NCI-H82 treated with DMSO at 0.1 percent for 48 hours (cell line): ENCODE data around the gene TSPAN16.

ENCODE experiments used
- DNase-seq: peaks from one replicate; lab custom pipeline; 2025; ENCODE audit not compliant: unreplicated experiment; lab: John Stamatoyannopoulos, UW

The TSPAN16 gene

GRCh38 chr19:11295665-11296245, at the start of gene TSPAN16:
TSPAN16 (plus strand) TSS chr19:11296160; CDS start chr19:11296298, 138 bp downstream.
- DNase-seq, result no peak

- DNase-seq, result no peak
These were observed 49.0 kb upstream of the TSPAN16 start for GRCh38 chr19:11246941-11247340.

GRCh38 chr19:11247391-11247790, 48.6 kb upstream of the TSPAN16 start:
- no peak for DNase-seq

GRCh38 chr19:11247934-11248333, 48.0 kb upstream of the TSPAN16 start:
- DNase-seq, result no peak

- DNase-seq, result no peak
These were observed 47.1 kb upstream of the TSPAN16 start for GRCh38 chr19:11248852-11249251.

- DNase-seq, result no peak
These were observed 44.7 kb upstream of the TSPAN16 start for GRCh38 chr19:11251217-11251616.

GRCh38 chr19:11251650-11252314, 44.2 kb upstream of the TSPAN16 start:
- no peak for DNase-seq

GRCh38 chr19:11252665-11253355, 43.1 kb upstream of the TSPAN16 start:
- DNase-seq, result no peak

- DNase-seq, result no peak
These were observed 41.3 kb upstream of the TSPAN16 start for GRCh38 chr19:11254666-11255065.

- no peak for DNase-seq
These were observed 39.8 kb upstream of the TSPAN16 start for GRCh38 chr19:11256189-11256588.

- no peak for DNase-seq
These were observed 38.0 kb upstream of the TSPAN16 start for GRCh38 chr19:11257846-11258380.

GRCh38 chr19:11260996-11261395, 35.0 kb upstream of the TSPAN16 start:
- no peak for DNase-seq

- DNase-seq, result no peak
These were observed 34.5 kb upstream of the TSPAN16 start for GRCh38 chr19:11261431-11261970.

GRCh38 chr19:11261971-11262839, 33.8 kb upstream of the TSPAN16 start, which contains the start of gene DOCK6:
DOCK6 (minus strand) TSS chr19:11262524; CDS start chr19:11262440, 84 bp downstream.
- DNase-seq, result no peak

GRCh38 chr19:11263726-11264125, 32.2 kb upstream of the TSPAN16 start:
- no peak for DNase-seq

GRCh38 chr19:11264452-11265176, 31.3 kb upstream of the TSPAN16 start:
- no peak for DNase-seq

- DNase-seq, result no peak
These were observed 30.7 kb upstream of the TSPAN16 start for GRCh38 chr19:11265177-11265784.

GRCh38 chr19:11265785-11266236, 30.1 kb upstream of the TSPAN16 start:
- DNase-seq, result no peak

GRCh38 chr19:11267316-11268085, 28.5 kb upstream of the TSPAN16 start:
- no peak for DNase-seq
